HepG2 (cell line): ENCODE measurements around the gene CSNK1A1. TPM values are rescaled to one million over a fixed set of nuclear protein-coding genes. Genes with fewer than 3 reads are reported as not detected.

ENCODE experiments used
- CTCF ChIP-seq: sonication (generic); formaldehyde crosslinking; IDR thresholded peaks from 2 replicates; pipeline ENCODE4 v1.5.0; 2020; ENCODE audit warnings: mild to moderate bottlenecking, missing genetic modification reagents, moderate library complexity
- HNF4A ChIP-seq: sonication (generic); formaldehyde crosslinking; IDR thresholded peaks from 2 replicates; pipeline ENCODE4 v1.4.0; 2020; ENCODE audit warnings: missing genetic modification reagents
- HNF4G ChIP-seq, 2 experiments: sonication (generic) in 1 of 2; formaldehyde crosslinking in 1 of 2; IDR thresholded peaks; 2 replicates each; pipeline versions ENCODE4 v1.4.0 to v1.6.1; 2011 to 2020; ENCODE audit warnings: borderline replicate concordance in 2 of 2, low read depth in 2 of 2, mild to moderate bottlenecking in 2 of 2, low read length in 1 of 2, missing genetic modification reagents in 1 of 2, moderate library complexity in 1 of 2
- MAZ ChIP-seq, 2 experiments: sonication (generic) in 1 of 2; formaldehyde crosslinking in 1 of 2; IDR thresholded peaks; 2 replicates each; pipeline versions ENCODE4 v1.5.0 to v1.6.1; 2012 to 2020; ENCODE audit warnings: low read depth in 2 of 2, mild to moderate bottlenecking in 2 of 2, borderline replicate concordance in 1 of 2, improper control_type of control experiment in 1 of 2, low read length in 1 of 2, missing genetic modification reagents in 1 of 2, moderate library complexity in 1 of 2
- TEAD3 ChIP-seq: optimal IDR thresholded peaks from 2 replicates; pipeline ENCODE3; 2016; ENCODE audit warnings: borderline replicate concordance
- TFE3 ChIP-seq: IDR thresholded peaks from 2 replicates; pipeline ENCODE4 v1.6.1; 2016
- ZBTB40 ChIP-seq, 2 experiments: fragments of 450-650 bp in 1 of 2; sonication (generic) in 1 of 2; formaldehyde crosslinking in 1 of 2; IDR thresholded peaks; 2 replicates each; pipeline versions ENCODE4 v1.6.1 to v1.8.0; 2016 to 2022; ENCODE audit warnings: antibody characterized with exemption in 1 of 2, mild to moderate bottlenecking in 1 of 2, missing genetic modification reagents in 1 of 2
- ZNF18 ChIP-seq: sonication (generic); formaldehyde crosslinking; IDR thresholded peaks from 2 replicates; pipeline ENCODE4 v1.8.0; 2022; ENCODE audit warnings: mild to moderate bottlenecking, missing genetic modification reagents; ENCODE audit not compliant: insufficient replicate concordance
- ZNF564 ChIP-seq: sonication (generic); formaldehyde crosslinking; IDR thresholded peaks from 2 replicates; pipeline ENCODE4 v1.8.1; 2023; ENCODE audit warnings: mild to moderate bottlenecking, missing genetic modification reagents
- ZNF652 ChIP-seq: IDR thresholded peaks from 2 replicates; pipeline ENCODE4 v1.6.1; 2016; ENCODE audit warnings: low read depth, borderline replicate concordance
- ZNF670 ChIP-seq: sonication (generic); formaldehyde crosslinking; IDR thresholded peaks from 2 replicates; pipeline ENCODE4 v1.8.0; 2022; ENCODE audit warnings: mild to moderate bottlenecking, missing genetic modification reagents, borderline replicate concordance
- ZNF678 ChIP-seq: sonication (generic); formaldehyde crosslinking; IDR thresholded peaks from 2 replicates; pipeline ENCODE4 v1.4.0; 2020; ENCODE audit warnings: mild to moderate bottlenecking, missing genetic modification reagents
- ZNF883 ChIP-seq: sonication (generic); formaldehyde crosslinking; IDR thresholded peaks from 2 replicates; pipeline ENCODE4 v1.5.1; 2020; ENCODE audit warnings: mild to moderate bottlenecking, missing genetic modification reagents; ENCODE audit errors: not compliant biosample characterization
- ZSCAN29 ChIP-seq: sonication (generic); formaldehyde crosslinking; conservative IDR thresholded peaks from 2 replicates; pipeline ENCODE4 v1.4.0; 2020; ENCODE audit warnings: mild to moderate bottlenecking, missing genetic modification reagents
- polyA plus RNA-seq, 8 experiments: library from polyadenylated mRNA; depleted of rRNA in 3 of 8; stranded (reverse) in 7 of 8; unstranded in 1 of 8; fragments of >200 nt; fragmentation: Illumina TruSeq in 4 of 8; extraction: Trizol in 4 of 8; gene quantifications; 2 replicates each; pipeline versions ENCODE4 v1.2.1 to v1.2.3, GENCODE V29; 2011 to 2016; ENCODE audit warnings: low read depth in 4 of 8, missing spikeins in 1 of 8, mixed read lengths in 1 of 8; ENCODE audit not compliant: insufficient read depth in 1 of 8
- total RNA-seq, 5 experiments: library from RNA; depleted of rRNA; stranded (reverse); fragments of >200 nt; fragmentation: Illumina TruSeq; extraction: Trizol; gene quantifications; 2 replicates each; pipeline ENCODE4 v1.2.3, GENCODE V29; 2016; ENCODE audit warnings: low read depth in 1 of 5

Gene CSNK1A1
- total and polyA plus RNA-seq, 2 of the 13 experiments (the other 11 are each of a cell fraction or from before 2014, with no cell fraction given), result 89.0 to 149 TPM

- TF ChIP-seq ZBTB40 (IDR thresholded peaks at IDR 0.05), result no peak
- no peak for TF ChIP-seq ZBTB40 (CRISPR knock-in tag; IDR thresholded peaks at IDR 0.05)
- peak; percentile 71 for TF ChIP-seq TEAD3 (CRISPR knock-in tag)
- TF ChIP-seq ZNF18 (CRISPR knock-in tag), result no peak
- no peak for TF ChIP-seq TFE3
- peak; percentile 80 for TF ChIP-seq HNF4A (CRISPR knock-in tag)
- no peak for TF ChIP-seq ZNF670 (CRISPR knock-in tag)
- TF ChIP-seq HNF4G (IDR thresholded peaks at IDR 0.05; ENCODE audit: borderline replicate concordance, low read depth, low read length), result peak; percentile 33; the same call in 1 of the 2 replicates
- no peak for TF ChIP-seq HNF4G (CRISPR knock-in tag; IDR thresholded peaks at IDR 0.05; ENCODE audit: borderline replicate concordance, low read depth)
- TF ChIP-seq ZNF564, result no peak
- TF ChIP-seq ZNF883 (CRISPR knock-in tag), result peak; percentile 45
- no peak for TF ChIP-seq ZNF652
- no peak for TF ChIP-seq ZNF678 (CRISPR knock-in tag)
- TF ChIP-seq CTCF (CRISPR knock-in tag), result no peak
- no peak for TF ChIP-seq ZSCAN29 (CRISPR knock-in tag)
- TF ChIP-seq MAZ (IDR thresholded peaks at IDR 0.05; ENCODE audit: borderline replicate concordance, low read depth, low read length), result no peak
- TF ChIP-seq MAZ (CRISPR knock-in tag; IDR thresholded peaks at IDR 0.05; ENCODE audit: low read depth), result no peak
Observed at GRCh38 chr5:149474198-149474597, 77.0 kb downstream of the CSNK1A1 start (continued).
